IPS DF 6.9 (cell line): Measurements from ENCODE around the gene PKIB.

ENCODE experiments used
- DNase-seq: peaks from one replicate; pipeline ENCODE4 v3.0.0-alpha.2; 2013; ENCODE audit warnings: low read depth, low spot score
- H3K27ac ChIP-seq: one replicate; pipeline ENCODE4 v1.5.1; 2013; ENCODE audit warnings: low read length, control low read depth
- H3K27me3 ChIP-seq: 2 replicates; pipeline ENCODE4 v1.6.1; 2013; ENCODE audit warnings: mild to moderate bottlenecking, low read length; ENCODE audit not compliant: control insufficient read depth, insufficient read depth
- H3K36me3 ChIP-seq: 2 replicates; pipeline ENCODE4 v1.6.1; 2013; ENCODE audit warnings: low read length; ENCODE audit not compliant: control insufficient read depth, insufficient read depth
- H3K4me1 ChIP-seq: 2 replicates; pipeline ENCODE4 v1.6.1; 2013; ENCODE audit warnings: low read length; ENCODE audit not compliant: control insufficient read depth, insufficient read depth
- H3K4me3 ChIP-seq: 2 replicates; pipeline ENCODE4 v1.5.1; 2013; ENCODE audit warnings: mild to moderate bottlenecking, low read length
- H3K9me3 ChIP-seq: 2 replicates; pipeline ENCODE4 v1.6.1; 2013; ENCODE audit warnings: low read length, inconsistent platforms; ENCODE audit not compliant: control insufficient read depth, insufficient read depth
- WGBS: extraction: QIAGEN DNeasy Blood & Tissue Kit; methylation state at CpG from one replicate; pipeline ENCODE4 v1.1.7; 2013; ENCODE audit warnings: mixed read lengths, missing lambda C conversion rate; ENCODE audit not compliant: insufficient read length, insufficient coverage; 5-methylcytosine and 5-hydroxymethylcytosine counted together

Gene PKIB

GRCh38 chr6:122772724-122773415 lies 162.7 kb downstream of the PKIB start:
- H3K4me1 ChIP-seq: no peaks in the 10 kb centered on the region
- no peak overlapping the region for H3K27ac ChIP-seq
- H3K36me3 ChIP-seq: no peaks in the 10 kb centered on the region
- no peak overlapping the region for H3K4me3 ChIP-seq
- DNase-seq: no peak
- no peaks in the 10 kb centered on the region for H3K27me3 ChIP-seq
- no CpG with 5 or more reads among the region's 3 CpGs for WGBS
- no peaks in the 10 kb centered on the region for H3K9me3 ChIP-seq
